OCI-LY7 (cell line): ENCODE results near the gene PPP1R9A.

Experiments
- EZH2phosphoT487 ChIP-seq: fragments of 200-600 bp; sonication (generic); IDR thresholded peaks from 2 replicates; pipeline ENCODE4 v1.6.1; 2018; ENCODE audit warnings: low read depth, borderline replicate concordance, mild to moderate bottlenecking, mixed run types, antibody characterized with exemption, low read length, moderate library complexity, mixed read lengths
- TF ChIP-seq, protein P1 (sequence below): fragments of 200-600 bp; sonication (generic); conservative IDR thresholded peaks from 2 replicates; pipeline ENCODE4 v1.5.1; 2014; ENCODE audit warnings: mild to moderate bottlenecking, antibody characterized with exemption, low read length, moderate library complexity, mixed read lengths

DNA sequence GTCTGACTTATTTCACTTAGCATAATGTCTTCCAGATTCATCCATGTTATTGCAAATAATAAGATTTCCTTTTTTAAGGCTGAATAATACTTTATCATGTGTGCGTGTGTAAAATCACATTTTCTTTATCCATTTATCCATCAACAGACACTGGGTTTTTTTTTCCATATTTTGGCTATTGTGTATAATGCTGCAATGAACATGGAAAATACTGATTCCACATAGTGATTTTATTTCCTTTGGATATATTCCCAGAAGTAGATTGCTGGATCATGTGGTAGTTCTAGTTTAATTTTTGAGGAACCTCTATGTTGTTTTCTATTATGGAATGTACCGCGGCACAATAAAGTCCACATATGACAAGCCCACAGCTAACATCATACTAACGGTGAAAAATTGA is 236.9 kb downstream of the PPP1R9A start:
- TF ChIP-seq, protein P1, sequence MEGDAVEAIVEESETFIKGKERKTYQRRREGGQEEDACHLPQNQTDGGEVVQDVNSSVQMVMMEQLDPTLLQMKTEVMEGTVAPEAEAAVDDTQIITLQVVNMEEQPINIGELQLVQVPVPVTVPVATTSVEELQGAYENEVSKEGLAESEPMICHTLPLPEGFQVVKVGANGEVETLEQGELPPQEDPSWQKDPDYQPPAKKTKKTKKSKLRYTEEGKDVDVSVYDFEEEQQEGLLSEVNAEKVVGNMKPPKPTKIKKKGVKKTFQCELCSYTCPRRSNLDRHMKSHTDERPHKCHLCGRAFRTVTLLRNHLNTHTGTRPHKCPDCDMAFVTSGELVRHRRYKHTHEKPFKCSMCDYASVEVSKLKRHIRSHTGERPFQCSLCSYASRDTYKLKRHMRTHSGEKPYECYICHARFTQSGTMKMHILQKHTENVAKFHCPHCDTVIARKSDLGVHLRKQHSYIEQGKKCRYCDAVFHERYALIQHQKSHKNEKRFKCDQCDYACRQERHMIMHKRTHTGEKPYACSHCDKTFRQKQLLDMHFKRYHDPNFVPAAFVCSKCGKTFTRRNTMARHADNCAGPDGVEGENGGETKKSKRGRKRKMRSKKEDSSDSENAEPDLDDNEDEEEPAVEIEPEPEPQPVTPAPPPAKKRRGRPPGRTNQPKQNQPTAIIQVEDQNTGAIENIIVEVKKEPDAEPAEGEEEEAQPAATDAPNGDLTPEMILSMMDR: no peak
- no peak for TF ChIP-seq EZH2phosphoT487
